Measurements from ENCODE around the gene OR10A4. TPM values are rescaled to one million over a fixed set of nuclear protein-coding genes. Genes with fewer than 3 reads are reported as not detected.

OR10A4 gene
- total and polyA plus RNA-seq, 9 of the 15 experiments (the other 6 are each of a cell fraction or from before 2014, with no cell fraction given): not detected

DNA sequence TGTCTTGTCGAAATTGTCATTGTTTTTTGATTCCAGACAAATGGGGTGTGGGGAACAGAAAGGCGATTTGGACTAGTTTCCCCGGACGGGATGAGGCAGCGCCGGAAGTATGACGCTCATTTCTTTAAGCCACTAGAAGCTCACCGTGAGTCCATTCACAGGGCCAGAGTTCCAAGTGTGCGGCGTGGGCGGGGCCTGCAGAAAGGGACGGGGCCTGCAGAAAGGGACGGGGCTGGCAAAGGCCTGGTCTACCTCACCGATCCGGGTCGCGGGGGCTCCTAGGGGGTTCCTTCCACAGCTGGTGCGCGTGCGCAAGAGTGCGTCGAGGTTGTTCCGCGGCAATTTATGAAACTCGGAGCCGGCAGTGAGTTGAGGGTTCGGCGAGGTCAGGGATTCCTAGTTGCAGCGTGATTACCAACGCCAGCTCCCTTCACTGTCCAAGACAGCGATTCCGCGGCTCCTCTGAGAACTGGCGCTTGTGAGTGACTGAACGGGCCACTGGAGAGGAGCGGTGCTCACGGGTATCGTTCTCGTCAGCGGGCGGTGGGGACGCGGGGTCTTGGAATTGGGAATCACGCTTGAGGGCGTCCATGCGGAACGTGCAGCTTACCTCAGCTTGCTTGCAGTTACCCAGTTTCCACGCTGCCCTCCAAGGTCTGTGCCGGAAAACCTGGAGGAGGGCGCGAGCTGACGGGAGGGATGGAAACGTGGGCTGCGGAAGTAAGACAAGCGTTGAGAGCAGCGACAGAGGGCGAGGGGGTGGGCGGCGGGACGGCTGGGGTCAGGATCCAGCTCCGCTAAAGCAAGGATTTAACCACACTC, 50.0 kb downstream of the OR10A4 start, which contains the start of gene ZNF215 (continued):
- TF ChIP-seq TOE1 (IDR thresholded peaks at IDR 0.05; ENCODE audit: borderline replicate concordance) (no peak), TOE1 (CRISPR knock-in tag; IDR thresholded peaks at IDR 0.05; ENCODE audit: borderline replicate concordance, low read depth) (no peak), RBFOX2 (IDR thresholded peaks at IDR 0.05; ENCODE audit: low read depth, low read length) (peak; percentile 92), BMI1 (IDR thresholded peaks at IDR 0.05; ENCODE audit: low read length) (no peak), MAFG (tag; conservative IDR thresholded peaks at IDR 0.05) (no peak), NRF1 (conservative IDR thresholded peaks at IDR 0.05 in 1 of 2, IDR thresholded peaks at IDR 0.05 in 1 of 2) (peak; percentile 93 to 94), POLR2B (IDR thresholded peaks at IDR 0.05; ENCODE audit: low read depth, partially characterized antibody) (peak; percentile 54), ZNF217 (CRISPR knock-in tag; IDR thresholded peaks at IDR 0.05) (no peak), CXXC5 (CRISPR knock-in tag; IDR thresholded peaks at IDR 0.05) (peak; percentile 58), TEAD2 (tag; IDR thresholded peaks at IDR 0.05) (no peak), MYNN (IDR thresholded peaks at IDR 0.05) (no peak), MYNN (CRISPR knock-in tag; IDR thresholded peaks at IDR 0.05) (no peak), ZNF586 (CRISPR knock-in tag; conservative IDR thresholded peaks at IDR 0.05) (no peak), HNRNPLL (IDR thresholded peaks at IDR 0.05; ENCODE audit: low read depth, low read length, poor library complexity, severe bottlenecking) (peak; percentile 56), SIN3A (IDR thresholded peaks at IDR 0.05; ENCODE audit: borderline replicate concordance in 2 of 2, control insufficient read depth in 1 of 2, low read depth in 2 of 2, low read length in 2 of 2) (0 out of 4 replicates have a peak, but pooled peaks of 1 of the 2 experiments have one; percentile 38), NFATC3 (IDR thresholded peaks at IDR 0.05) (0 out of 2 replicates have a peak, but pooled peaks have one; percentile 6), PHF20 (IDR thresholded peaks at IDR 0.05; ENCODE audit: partially characterized antibody) (peak; percentile 60)
- TF ChIP-seq, protein P1, sequence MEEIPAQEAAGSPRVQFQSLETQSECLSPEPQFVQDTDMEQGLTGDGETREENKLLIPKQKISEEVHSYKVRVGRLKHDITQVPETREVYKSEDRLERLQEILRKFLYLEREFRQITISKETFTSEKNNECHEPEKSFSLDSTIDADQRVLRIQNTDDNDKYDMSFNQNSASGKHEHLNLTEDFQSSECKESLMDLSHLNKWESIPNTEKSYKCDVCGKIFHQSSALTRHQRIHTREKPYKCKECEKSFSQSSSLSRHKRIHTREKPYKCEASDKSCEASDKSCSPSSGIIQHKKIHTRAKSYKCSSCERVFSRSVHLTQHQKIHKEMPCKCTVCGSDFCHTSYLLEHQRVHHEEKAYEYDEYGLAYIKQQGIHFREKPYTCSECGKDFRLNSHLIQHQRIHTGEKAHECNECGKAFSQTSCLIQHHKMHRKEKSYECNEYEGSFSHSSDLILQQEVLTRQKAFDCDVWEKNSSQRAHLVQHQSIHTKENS (CRISPR knock-in tag; IDR thresholded peaks at IDR 0.05): no peak
- TF ChIP-seq, protein P2, sequence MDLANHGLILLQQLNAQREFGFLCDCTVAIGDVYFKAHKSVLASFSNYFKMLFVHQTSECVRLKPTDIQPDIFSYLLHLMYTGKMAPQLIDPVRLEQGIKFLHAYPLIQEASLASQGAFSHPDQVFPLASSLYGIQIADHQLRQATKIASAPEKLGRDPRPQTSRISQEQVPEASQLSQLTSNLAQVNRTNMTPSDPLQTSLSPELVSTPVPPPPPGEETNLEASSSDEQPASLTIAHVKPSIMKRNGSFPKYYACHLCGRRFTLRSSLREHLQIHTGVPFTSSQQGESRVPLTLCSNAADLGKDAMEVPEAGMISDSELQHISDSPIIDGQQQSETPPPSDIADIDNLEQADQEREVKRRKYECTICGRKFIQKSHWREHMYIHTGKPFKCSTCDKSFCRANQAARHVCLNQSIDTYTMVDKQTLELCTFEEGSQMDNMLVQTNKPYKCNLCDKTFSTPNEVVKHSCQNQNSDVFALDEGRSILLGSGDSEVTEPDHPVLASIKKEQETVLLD (IDR thresholded peaks at IDR 0.05): peak; percentile 82
- TF ChIP-seq, protein P3, sequence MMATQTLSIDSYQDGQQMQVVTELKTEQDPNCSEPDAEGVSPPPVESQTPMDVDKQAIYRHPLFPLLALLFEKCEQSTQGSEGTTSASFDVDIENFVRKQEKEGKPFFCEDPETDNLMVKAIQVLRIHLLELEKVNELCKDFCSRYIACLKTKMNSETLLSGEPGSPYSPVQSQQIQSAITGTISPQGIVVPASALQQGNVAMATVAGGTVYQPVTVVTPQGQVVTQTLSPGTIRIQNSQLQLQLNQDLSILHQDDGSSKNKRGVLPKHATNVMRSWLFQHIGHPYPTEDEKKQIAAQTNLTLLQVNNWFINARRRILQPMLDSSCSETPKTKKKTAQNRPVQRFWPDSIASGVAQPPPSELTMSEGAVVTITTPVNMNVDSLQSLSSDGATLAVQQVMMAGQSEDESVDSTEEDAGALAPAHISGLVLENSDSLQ (IDR thresholded peaks at IDR 0.05): peak; percentile 50
- TF ChIP-seq, protein P4, sequence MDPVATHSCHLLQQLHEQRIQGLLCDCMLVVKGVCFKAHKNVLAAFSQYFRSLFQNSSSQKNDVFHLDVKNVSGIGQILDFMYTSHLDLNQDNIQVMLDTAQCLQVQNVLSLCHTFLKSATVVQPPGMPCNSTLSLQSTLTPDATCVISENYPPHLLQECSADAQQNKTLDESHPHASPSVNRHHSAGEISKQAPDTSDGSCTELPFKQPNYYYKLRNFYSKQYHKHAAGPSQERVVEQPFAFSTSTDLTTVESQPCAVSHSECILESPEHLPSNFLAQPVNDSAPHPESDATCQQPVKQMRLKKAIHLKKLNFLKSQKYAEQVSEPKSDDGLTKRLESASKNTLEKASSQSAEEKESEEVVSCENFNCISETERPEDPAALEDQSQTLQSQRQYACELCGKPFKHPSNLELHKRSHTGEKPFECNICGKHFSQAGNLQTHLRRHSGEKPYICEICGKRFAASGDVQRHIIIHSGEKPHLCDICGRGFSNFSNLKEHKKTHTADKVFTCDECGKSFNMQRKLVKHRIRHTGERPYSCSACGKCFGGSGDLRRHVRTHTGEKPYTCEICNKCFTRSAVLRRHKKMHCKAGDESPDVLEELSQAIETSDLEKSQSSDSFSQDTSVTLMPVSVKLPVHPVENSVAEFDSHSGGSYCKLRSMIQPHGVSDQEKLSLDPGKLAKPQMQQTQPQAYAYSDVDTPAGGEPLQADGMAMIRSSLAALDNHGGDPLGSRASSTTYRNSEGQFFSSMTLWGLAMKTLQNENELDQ (CRISPR knock-in tag; IDR thresholded peaks at IDR 0.05; ENCODE audit: borderline replicate concordance): no peak
